HG02623 (cell line): ENCODE results near the gene AGPAT4.

Experiments
- ATAC-seq: cut with Tn5 transposase; IDR thresholded peaks from one replicate; pipeline ENCODE4 v1.9.1; 2021; ENCODE audit warnings: moderate library complexity; ENCODE audit not compliant: unreplicated experiment

The AGPAT4 gene

GRCh38 chr6:161169035-161169434 is 104.8 kb downstream of the AGPAT4 start:
- no peak for ATAC-seq

- no peak for ATAC-seq
Observed at GRCh38 chr6:161168281-161168891, 105.5 kb downstream of the AGPAT4 start.

- no peak for ATAC-seq
Observed at GRCh38 chr6:161166677-161167076, 107.2 kb downstream of the AGPAT4 start.

GRCh38 chr6:161166176-161166575 is 107.7 kb downstream of the AGPAT4 start:
- no peak for ATAC-seq

GRCh38 chr6:161164182-161164625 is 109.7 kb downstream of the AGPAT4 start:
- ATAC-seq: no peak

GRCh38 chr6:161163466-161164181 is 110.2 kb downstream of the AGPAT4 start:
- no peak for ATAC-seq

GRCh38 chr6:161162722-161163121 is 111.1 kb downstream of the AGPAT4 start:
- no peak for ATAC-seq

- ATAC-seq: no peak
Observed at GRCh38 chr6:161161889-161162624, 111.8 kb downstream of the AGPAT4 start.

GRCh38 chr6:161161121-161161520 is 112.7 kb downstream of the AGPAT4 start:
- ATAC-seq: no peak

- ATAC-seq: no peak
Observed at GRCh38 chr6:161154796-161155335, 119.0 kb downstream of the AGPAT4 start.

GRCh38 chr6:161153725-161154124 is 120.1 kb downstream of the AGPAT4 start:
- no peak for ATAC-seq

GRCh38 chr6:161152907-161153662 is 120.8 kb downstream of the AGPAT4 start:
- no peak for ATAC-seq

- no peak for ATAC-seq
Observed at GRCh38 chr6:161152527-161152862, 121.4 kb downstream of the AGPAT4 start.

- ATAC-seq: no peak
Observed at GRCh38 chr6:161151660-161152526, 122.0 kb downstream of the AGPAT4 start.

GRCh38 chr6:161151059-161151645 is 122.7 kb downstream of the AGPAT4 start:
- ATAC-seq: no peak

GRCh38 chr6:161150566-161150965 is 123.3 kb downstream of the AGPAT4 start:
- no peak for ATAC-seq

GRCh38 chr6:161150136-161150535 is 123.7 kb downstream of the AGPAT4 start:
- no peak for ATAC-seq

- no peak for ATAC-seq
Observed at GRCh38 chr6:161143663-161144430, 130.0 kb downstream of the AGPAT4 start.

- ATAC-seq: no peak
Observed at GRCh38 chr6:161142957-161143296, 130.9 kb downstream of the AGPAT4 start.
